ENCODE results near the gene LRTM2.

DNA sequence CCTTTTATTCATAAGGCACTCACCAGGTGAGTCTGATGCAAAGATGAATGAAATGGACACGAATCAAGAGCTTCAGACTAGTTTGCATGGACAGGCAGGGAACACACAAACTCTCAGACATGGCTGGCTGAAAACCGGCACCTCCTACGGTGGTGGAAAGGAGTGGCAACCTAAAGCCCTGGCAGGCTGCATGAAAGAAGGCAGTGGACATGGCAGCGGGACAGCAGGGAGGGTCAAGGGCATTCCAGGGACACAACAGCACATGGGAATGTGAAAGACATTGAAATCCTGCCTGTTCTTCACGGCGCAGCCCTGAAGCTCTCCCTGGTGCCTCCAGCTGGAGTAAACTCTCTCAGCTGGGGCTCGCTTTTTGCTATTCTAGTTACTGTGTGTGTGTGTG lies 16.6 kb upstream of the LRTM2 start:
- TF ChIP-seq CTCF (IDR thresholded peaks at IDR 0.05) (no peak), POLR2A (IDR thresholded peaks at IDR 0.05) (no peak)

Measured in gastroesophageal sphincter (tissue), 3 donors.